HCT116 (cell line): Measurements from ENCODE around the gene SERPINB4. TPM values are rescaled to one million over a fixed set of nuclear protein-coding genes. Genes with fewer than 3 reads are reported as not detected.
"Not testable (repeated sequence)": the region's sequence is repeated elsewhere in the genome, so short reads cannot be mapped to it uniquely, and the experiment has no call there.

Source experiments
- ATAC-seq: fragments of 200-7000 bp; cut with Tn5 transposase; 2 replicates; pipeline ENCODE4 v1.9.1; 2020; ENCODE audit warnings: mild to moderate bottlenecking, moderate library complexity
- BruUV-seq: library from RNA; stranded (reverse); fragments of 400-500 nt; replicated peaks from 2 replicates; lab custom pipeline; 2021; lab: Mats Ljungman, UMichigan
- CTCF ChIA-PET: fragments of 300-600 bp; sonication (Branson Sonifier 250); formaldehyde crosslinking; loops from one replicate; lab custom pipeline; 2021; ENCODE audit warnings: antibody characterized with exemption; lab: Charles Lee
- POLR2A ChIA-PET: fragments of 300-600, 350-600 bp; sonication (Branson Sonifier 250); formaldehyde crosslinking; loops from one replicate; lab custom pipeline; 2021; ENCODE audit warnings: antibody characterized with exemption; lab: Charles Lee
- RAD21 ChIA-PET, 2 experiments: fragments of 300-600 bp; sonication (Branson Sonifier 250); formaldehyde crosslinking; loops; one replicate each; lab custom pipeline; 2023; ENCODE audit warnings: low total read pairs in 2 of 2; ENCODE audit not compliant: uncharacterized antibody in 2 of 2, unreplicated experiment in 2 of 2, low non-redundant PET in 1 of 2; lab: Charles Lee
- DNase-seq: peaks from one replicate; pipeline ENCODE4 v3.0.0-alpha.2; 2010; ENCODE audit warnings: low read depth, low spot score
- H2AFZ ChIP-seq: fragments of 200-600 bp; shearing (Covaris generic), sonication (generic); 2 replicates; pipeline ENCODE4 v1.6.1; 2017; ENCODE audit warnings: low read depth, mixed run types, mixed read lengths, antibody characterized with exemption, low read length; ENCODE audit not compliant: poor library complexity, severe bottlenecking
- H3K27ac ChIP-seq: 2 replicates; pipeline ENCODE4 v1.5.1; 2012; ENCODE audit warnings: low read depth, low read length
- H3K27me3 ChIP-seq: fragments of 200-600 bp; sonication (generic); 2 replicates; pipeline ENCODE4 v1.6.1; 2016; ENCODE audit warnings: mixed run types, low read length, mixed read lengths; ENCODE audit not compliant: insufficient read depth
- H3K36me3 ChIP-seq, 2 experiments: fragments of 200-500 bp in 1 of 2; fragments of 200-600 bp in 1 of 2; sonication (Bioruptor generic) in 1 of 2; sonication (generic) in 1 of 2; 2 replicates each; pipeline versions ENCODE4 v1.5.1 to v1.6.1; 2014 to 2016; ENCODE audit warnings: low read length in 2 of 2, inconsistent platforms in 1 of 2, mixed read lengths in 1 of 2, mixed run types in 1 of 2; ENCODE audit not compliant: insufficient read depth in 2 of 2, control insufficient read depth in 1 of 2
- H3K4me1 ChIP-seq, 2 experiments: fragments of 200-600 bp in 1 of 2; sonication (generic) in 1 of 2; 2 replicates each; pipeline versions ENCODE4 v1.5.1 to v1.6.1; 2012 to 2017; ENCODE audit warnings: low read length in 2 of 2, inconsistent platforms in 1 of 2, mild to moderate bottlenecking in 1 of 2, mixed read lengths in 1 of 2, mixed run types in 1 of 2, moderate library complexity in 1 of 2; ENCODE audit not compliant: insufficient read depth in 2 of 2, control insufficient read depth in 1 of 2
- H3K4me2 ChIP-seq: fragments of 200-600 bp; sonication (generic); 2 replicates; pipeline ENCODE4 v1.6.1; 2017; ENCODE audit warnings: mixed run types, low read length, mixed read lengths
- H3K4me3 ChIP-seq, 2 experiments: fragments of 200-600 bp in 1 of 2; sonication (generic) in 1 of 2; replicated peaks in 1 of 2; 2 replicates each; pipeline ENCODE4 v1.5.1; 2011 to 2016; ENCODE audit warnings: low read length in 2 of 2, control low read depth in 1 of 2, low read depth in 1 of 2, mild to moderate bottlenecking in 1 of 2, mixed read lengths in 1 of 2, mixed run types in 1 of 2
- H3K79me2 ChIP-seq: fragments of 200-600 bp; sonication (generic); 2 replicates; pipeline ENCODE4 v1.6.1; 2017; ENCODE audit warnings: mild to moderate bottlenecking, mixed run types, low read length, moderate library complexity, mixed read lengths; ENCODE audit not compliant: insufficient read depth
- H3K9ac ChIP-seq: fragments of 200-600 bp; sonication (generic); 2 replicates; pipeline ENCODE4 v1.6.1; 2016; ENCODE audit warnings: low read length, mixed read lengths
- H3K9me2 ChIP-seq: fragments of 200-600 bp; sonication (generic), shearing (Covaris generic); 2 replicates; pipeline ENCODE4 v1.6.1; 2017; ENCODE audit warnings: mixed run types, mild to moderate bottlenecking, moderate library complexity; ENCODE audit not compliant: insufficient read depth
- H3K9me3 ChIP-seq, 2 experiments: fragments of 200-500 bp in 1 of 2; fragments of 200-600 bp in 1 of 2; sonication (Bioruptor generic) in 1 of 2; sonication (generic) in 1 of 2; 2 replicates each; pipeline ENCODE4 v1.6.1; 2014 to 2017; ENCODE audit warnings: low read length in 2 of 2, mixed read lengths in 2 of 2, inconsistent platforms in 1 of 2, low read depth in 1 of 2, mild to moderate bottlenecking in 1 of 2, mixed run types in 1 of 2, moderate library complexity in 1 of 2; ENCODE audit not compliant: control insufficient read depth in 1 of 2, insufficient read depth in 1 of 2
- H4K20me1 ChIP-seq: fragments of 200-600 bp; sonication (generic), shearing (Covaris generic); 2 replicates; pipeline ENCODE4 v1.6.1; 2017; ENCODE audit warnings: mixed run types, mild to moderate bottlenecking, moderate library complexity; ENCODE audit not compliant: insufficient read depth
- CBX3 ChIP-seq: IDR thresholded peaks from 2 replicates; pipeline ENCODE4 v1.6.1; 2012; ENCODE audit warnings: low read depth
- CTCF ChIP-seq, 3 experiments: fragments of 200-600 bp in 1 of 3; sonication (generic) in 1 of 3; IDR thresholded peaks in 2 of 3; conservative IDR thresholded peaks in 1 of 3; 2 replicates each; pipeline ENCODE4 v1.5.1; 2012 to 2017; ENCODE audit warnings: low read depth in 2 of 3, low read length in 2 of 3, antibody characterized with exemption in 1 of 3, borderline replicate concordance in 1 of 3, control low read depth in 1 of 3, mild to moderate bottlenecking in 1 of 3, mixed read lengths in 1 of 3, mixed run types in 1 of 3, moderate library complexity in 1 of 3; ENCODE audit not compliant: insufficient read depth in 1 of 3
- EGR1 ChIP-seq: IDR thresholded peaks from 2 replicates; pipeline ENCODE4 v1.6.1; 2012; ENCODE audit warnings: low read depth
- EZH2phosphoT487 ChIP-seq: fragments of 200-600 bp; IDR thresholded peaks from 2 replicates; pipeline ENCODE4 v1.6.1; 2018; ENCODE audit warnings: antibody characterized with exemption, borderline replicate concordance
- FOSL1 ChIP-seq: IDR thresholded peaks from 2 replicates; pipeline ENCODE4 v1.6.1; 2012; ENCODE audit warnings: low read depth
- POLR2AphosphoS5 ChIP-seq: IDR thresholded peaks from 2 replicates; pipeline ENCODE4 v1.6.1; 2011; ENCODE audit warnings: mild to moderate bottlenecking, low read depth, low read length, moderate library complexity
- SRF ChIP-seq: IDR thresholded peaks from 2 replicates; pipeline ENCODE4 v1.6.1; 2012; ENCODE audit warnings: low read depth
- intact Hi-C: fragments of 100-400 bp; cut with micrococcal nuclease; formaldehyde crosslinking; loops from 2 replicates; pipeline ENCODE4 v1.10.0; 2022
- total RNA-seq: library from RNA; stranded (reverse); gene quantifications from one replicate; pipeline ENCODE4 v1.2.1, GENCODE V29; 2021; ENCODE audit not compliant: unreplicated experiment

SERPINB4 gene
- total RNA-seq, 1 experiment from 2014 or later: not detected

GRCh38 chr18:63646936-63647335 lies 2.9 kb upstream of the SERPINB4 start:
- Histone ChIP-seq H3K36me3 (no peaks in the 10 kb centered on the region), H3K4me2 (no peak overlapping the region), H3K4me3 (no peak overlapping the region), H4K20me1 (no peaks in the 10 kb centered on the region), H3K79me2 (no peaks in the 10 kb centered on the region), H3K9me2 (no peaks in the 10 kb centered on the region), H3K4me1 (no peaks in the 10 kb centered on the region), H3K9me3 (no peaks in the 10 kb centered on the region), H3K27ac (no peak overlapping the region), H3K27me3 (no peaks in the 10 kb centered on the region), H3K9ac (no peak overlapping the region), H2AFZ (no peak overlapping the region)
- TF ChIP-seq CTCF (IDR thresholded peaks at IDR 0.05 in 2 of 3, conservative IDR thresholded peaks at IDR 0.05 in 1 of 3; ENCODE audit: borderline replicate concordance in 1 of 3, insufficient read depth in 1 of 3, low read depth in 2 of 3, low read length in 2 of 3) (no peak), FOSL1 (no peak), POLR2AphosphoS5 (no peak), SRF (no peak), EZH2phosphoT487 (no peak), EGR1 (no peak), CBX3 (no peak)
- intact Hi-C loops: no loop called here
- DNase-seq: no peak
- POLR2A ChIA-PET: no interaction called here
- ATAC-seq: no peak
- BruUV-seq: no TSS peak
- RAD21 ChIA-PET: no interaction called here
- CTCF ChIA-PET: no interaction called here

GRCh38 chr18:63644694-63645093 lies 638 bp upstream of the SERPINB4 start:
- H3K27me3 ChIP-seq, H3K36me3 ChIP-seq, DNase-seq, H3K27ac ChIP-seq, H2AFZ ChIP-seq, H3K9ac ChIP-seq, H3K9me2 ChIP-seq, RAD21 ChIA-PET, H3K4me2 ChIP-seq, ATAC-seq, BruUV-seq, H4K20me1 ChIP-seq, CTCF ChIA-PET, H3K4me3 ChIP-seq, intact Hi-C loops, POLR2A ChIA-PET, H3K9me3 ChIP-seq, H3K79me2 ChIP-seq: not testable (repeated sequence)
- peaks cover 2 to 14% of the 10 kb centered on the region in 2 experiments; a peak in 2 of 4 replicates for H3K4me1 ChIP-seq

GRCh38 chr18:63642668-63643356 lies 1.2 kb downstream of the SERPINB4 start:
- ATAC-seq, BruUV-seq, H3K9ac ChIP-seq, DNase-seq, POLR2A ChIA-PET, H3K4me2 ChIP-seq, H3K27ac ChIP-seq, H2AFZ ChIP-seq, H3K4me3 ChIP-seq, H3K36me3 ChIP-seq, H3K9me2 ChIP-seq, H3K79me2 ChIP-seq, H4K20me1 ChIP-seq, RAD21 ChIA-PET, H3K9me3 ChIP-seq, H3K27me3 ChIP-seq, intact Hi-C loops: not testable (repeated sequence)
- CTCF ChIA-PET: interaction anchor here (1.3 kb wide), 1 partner anchor 126 kb away, joined by 3 read pairs; no protein-coding TSS in a partner anchor
- H3K4me1 ChIP-seq: peaks cover 2 to 14% of the 10 kb centered on the region in 2 experiments; a peak in 2 of 4 replicates
